DOHH2 (cell line): Measurements from ENCODE around the gene MICAL3.

Experiments used
- H3F3A ChIP-seq: fragments of 200-600 bp; sonication (generic), shearing (Covaris generic); 2 replicates; pipeline ENCODE4 v1.6.0; 2016; ENCODE audit warnings: antibody characterized with exemption, mild to moderate bottlenecking; ENCODE audit not compliant: control insufficient read depth, insufficient read depth
- H3K27ac ChIP-seq: fragments of 200-600 bp; sonication (generic); 2 replicates; pipeline ENCODE4 v1.5.1; 2014; ENCODE audit warnings: low read depth, mild to moderate bottlenecking, low read length, moderate library complexity
- H3K27me3 ChIP-seq: fragments of 200-600 bp; sonication (generic); 2 replicates; pipeline ENCODE4 v1.6.1; 2014; ENCODE audit warnings: mild to moderate bottlenecking, low read length, mixed read lengths; ENCODE audit not compliant: control insufficient read depth
- H3K36me3 ChIP-seq: fragments of 200-600 bp; sonication (generic); 2 replicates; pipeline ENCODE4 v1.6.1; 2014; ENCODE audit warnings: mild to moderate bottlenecking, low read length, moderate library complexity, mixed read lengths; ENCODE audit not compliant: control insufficient read depth
- H3K4me1 ChIP-seq: fragments of 200-600 bp; sonication (generic); 2 replicates; pipeline ENCODE4 v1.6.1; 2014; ENCODE audit warnings: mild to moderate bottlenecking, low read length, mixed read lengths; ENCODE audit not compliant: control insufficient read depth
- H3K4me2 ChIP-seq: fragments of 200-600 bp; sonication (generic); 2 replicates; pipeline ENCODE4 v1.6.0; 2014; ENCODE audit warnings: mild to moderate bottlenecking, low read length, moderate library complexity
- H3K4me3 ChIP-seq: fragments of 200-600 bp; sonication (generic); 2 replicates; pipeline ENCODE4 v1.5.1; 2014; ENCODE audit warnings: mild to moderate bottlenecking, low read length, mixed read lengths
- H3K79me2 ChIP-seq: fragments of 200-600 bp; sonication (generic); 2 replicates; pipeline ENCODE4 v1.6.1; 2014; ENCODE audit warnings: mild to moderate bottlenecking, low read length, mixed read lengths; ENCODE audit not compliant: control insufficient read depth
- H3K9me2 ChIP-seq: fragments of 200-600 bp; sonication (generic); replicated peaks from 2 replicates; pipeline ENCODE4 v1.6.1; 2014; ENCODE audit warnings: mild to moderate bottlenecking, low read length, mixed read lengths; ENCODE audit not compliant: control insufficient read depth
- H3K9me3 ChIP-seq: fragments of 200-600 bp; sonication (generic); 2 replicates; pipeline ENCODE4 v1.6.1; 2014; ENCODE audit warnings: antibody characterized with exemption, low read length, mixed read lengths; ENCODE audit not compliant: control insufficient read depth, insufficient read depth
- H4K20me1 ChIP-seq: fragments of 200-600 bp; sonication (generic); 2 replicates; pipeline ENCODE4 v1.6.0; 2014; ENCODE audit warnings: low read depth, mild to moderate bottlenecking, antibody characterized with exemption, low read length, moderate library complexity; ENCODE audit not compliant: control insufficient read depth, insufficient read depth
- CTCF ChIP-seq: fragments of 200-600 bp; sonication (generic); IDR thresholded peaks from one replicate; pipeline ENCODE4 v1.5.1; 2014; ENCODE audit warnings: antibody characterized with exemption, mild to moderate bottlenecking, low read depth, low read length; ENCODE audit not compliant: poor library complexity, severe bottlenecking
- EZH2phosphoT487 ChIP-seq: fragments of 200-600 bp; sonication (generic); IDR thresholded peaks from 2 replicates; pipeline ENCODE4 v1.6.1; 2017; ENCODE audit warnings: borderline replicate concordance, mild to moderate bottlenecking, antibody characterized with exemption, low read length, moderate library complexity, mixed read lengths

MICAL3 gene

DNA sequence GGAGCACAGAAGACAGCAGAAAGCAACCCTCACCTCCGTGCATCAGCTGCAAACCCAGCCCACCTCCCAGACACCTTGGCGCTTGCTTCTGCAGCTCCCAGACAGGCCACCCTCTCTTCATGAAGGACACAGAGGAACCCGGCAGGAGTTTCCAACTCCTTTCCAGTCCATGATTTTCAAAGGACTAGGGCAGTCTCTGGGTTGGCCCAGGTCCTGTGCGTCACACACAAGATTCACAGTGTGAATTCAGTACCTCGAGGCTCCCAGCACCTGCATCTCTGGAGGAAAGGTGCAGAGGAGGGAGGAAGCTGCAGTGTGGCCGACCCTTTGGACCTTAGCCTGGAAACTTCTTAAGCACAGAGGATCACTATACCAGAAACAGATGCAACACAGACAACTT lies 189.1 kb downstream of the MICAL3 start:
- H3K36me3 ChIP-seq: peaks cover 26% of the 10 kb centered on the region
- H3K79me2 ChIP-seq: no peaks in the 10 kb centered on the region
- no peak overlapping the region for H3K27ac ChIP-seq
- H4K20me1 ChIP-seq: no peaks in the 10 kb centered on the region; the same call in 1 of the 2 replicates
- no peaks in the 10 kb centered on the region for H3K4me1 ChIP-seq
- TF ChIP-seq EZH2phosphoT487: no peak
- TF ChIP-seq CTCF: no peak
- no peak overlapping the region for H3K4me3 ChIP-seq
- H3K9me2 ChIP-seq: no peaks in the 10 kb centered on the region
- H3K27me3 ChIP-seq: no peaks in the 10 kb centered on the region
- H3F3A ChIP-seq: no peaks in the 10 kb centered on the region
- H3K9me3 ChIP-seq: no peaks in the 10 kb centered on the region
- H3K4me2 ChIP-seq: no peak overlapping the region

DNA sequence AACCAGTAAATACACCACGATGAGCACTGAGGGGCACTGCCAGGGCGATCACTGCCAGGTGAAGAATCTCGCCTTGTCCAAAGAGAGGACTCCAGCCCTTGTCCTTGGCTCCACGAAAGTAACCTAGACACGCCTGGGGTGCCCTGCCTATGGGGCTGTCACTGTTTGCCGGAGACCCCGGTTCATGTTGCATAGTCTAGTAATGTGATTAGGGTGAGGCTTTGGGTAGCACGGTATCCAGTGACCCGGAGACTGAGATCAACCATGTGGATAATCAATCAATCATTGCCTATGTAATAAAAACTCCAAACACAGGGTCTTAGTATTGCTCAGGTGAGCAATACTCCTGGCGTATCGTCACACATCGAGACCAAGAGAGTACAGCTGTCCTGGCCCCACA lies 190.9 kb downstream of the MICAL3 start:
- TF ChIP-seq CTCF (no peak), EZH2phosphoT487 (no peak)
- Histone ChIP-seq H3K27ac (no peak overlapping the region), H3K4me2 (no peak overlapping the region), H3F3A (no peaks in the 10 kb centered on the region), H3K9me2 (no peaks in the 10 kb centered on the region), H4K20me1 (peaks cover 2% of the 10 kb centered on the region; the same call in 1 of the 2 replicates), H3K4me3 (no peak overlapping the region), H3K79me2 (no peaks in the 10 kb centered on the region), H3K27me3 (no peaks in the 10 kb centered on the region), H3K9me3 (no peaks in the 10 kb centered on the region), H3K4me1 (no peaks in the 10 kb centered on the region), H3K36me3 (peaks cover 37% of the 10 kb centered on the region)

GRCh38 chr22:17832665-17833064 lies 191.7 kb downstream of the MICAL3 start:
- Histone ChIP-seq H3K4me3 (no peak overlapping the region), H3K4me1 (no peaks in the 10 kb centered on the region), H3K36me3 (peaks cover 36% of the 10 kb centered on the region), H4K20me1 (peaks cover 4% of the 10 kb centered on the region; the same call in 1 of the 2 replicates), H3K79me2 (no peaks in the 10 kb centered on the region), H3F3A (no peaks in the 10 kb centered on the region), H3K9me3 (no peaks in the 10 kb centered on the region), H3K27me3 (no peaks in the 10 kb centered on the region), H3K27ac (no peak overlapping the region), H3K4me2 (no peak overlapping the region), H3K9me2 (no peaks in the 10 kb centered on the region)
- TF ChIP-seq CTCF (no peak), EZH2phosphoT487 (no peak)
